Astrocyte (in vitro differentiated cells and primary cell): ENCODE results near the gene CACNA1B. TPM values are rescaled to one million over a fixed set of nuclear protein-coding genes. Genes with fewer than 3 reads are reported as not detected.

ENCODE experiments used
- DNase-seq: peaks from one replicate; pipeline ENCODE4 v3.0.0-alpha.2; 2010; ENCODE audit warnings: low read depth
- FAIRE-seq: peaks from 2 replicates; lab custom pipeline; 2011; peaks lifted over from hg19 to GRCh38; lab: Jason Lieb, UNC
- H2AFZ ChIP-seq: 2 replicates; pipeline ENCODE4 v1.6.0; 2012; ENCODE audit warnings: low read depth, low read length, inconsistent platforms
- H3K27ac ChIP-seq: 2 replicates; pipeline ENCODE4 v1.5.1; 2011; ENCODE audit warnings: low read depth, low read length, inconsistent platforms
- H3K27me3 ChIP-seq: 2 replicates; pipeline ENCODE4 v1.6.0; 2011; ENCODE audit warnings: low read length, inconsistent platforms; ENCODE audit not compliant: insufficient read depth
- H3K36me3 ChIP-seq: 2 replicates; pipeline ENCODE4 v1.5.1; 2011; ENCODE audit warnings: low read length, inconsistent platforms; ENCODE audit not compliant: insufficient read depth
- H3K4me1 ChIP-seq: 2 replicates; pipeline ENCODE4 v1.5.1; 2011; ENCODE audit warnings: low read length, inconsistent platforms; ENCODE audit not compliant: insufficient read depth
- H3K4me2 ChIP-seq: 2 replicates; pipeline ENCODE4 v1.6.0; 2012; ENCODE audit warnings: low read length, inconsistent platforms
- H3K4me3 ChIP-seq: 2 replicates; pipeline ENCODE4 v1.5.1; 2011; ENCODE audit warnings: low read depth, mild to moderate bottlenecking, low read length, inconsistent platforms; ENCODE audit not compliant: insufficient read depth
- H3K79me2 ChIP-seq: 2 replicates; pipeline ENCODE4 v1.6.0; 2012; ENCODE audit warnings: mild to moderate bottlenecking, low read length, inconsistent platforms; ENCODE audit not compliant: insufficient read depth
- H3K9ac ChIP-seq: 2 replicates; pipeline ENCODE4 v1.6.0; 2012; ENCODE audit warnings: mild to moderate bottlenecking, low read length, inconsistent platforms
- H3K9me3 ChIP-seq: 2 replicates; pipeline ENCODE4 v1.5.1; 2012; ENCODE audit warnings: low read depth, mild to moderate bottlenecking, low read length, inconsistent platforms; ENCODE audit not compliant: insufficient read depth
- H4K20me1 ChIP-seq: 2 replicates; pipeline ENCODE4 v1.6.0; 2012; ENCODE audit warnings: low read length, inconsistent platforms; ENCODE audit not compliant: insufficient read depth
- H3K27ac Mint-ChIP-seq: one replicate; pipeline ENCODE4 v1.8.0; 2021; ENCODE audit warnings: mild to moderate bottlenecking, mixed read lengths; ENCODE audit not compliant: unreplicated experiment
- H3K27me3 Mint-ChIP-seq: one replicate; pipeline ENCODE4 v1.8.0; 2021; ENCODE audit warnings: low read depth, mixed read lengths; ENCODE audit not compliant: unreplicated experiment
- H3K36me3 Mint-ChIP-seq: one replicate; pipeline ENCODE4 v1.8.0; 2021; ENCODE audit warnings: low read depth, mixed read lengths; ENCODE audit not compliant: unreplicated experiment
- H3K4me1 Mint-ChIP-seq: one replicate; pipeline ENCODE4 v1.8.0; 2021; ENCODE audit warnings: low read depth, mixed read lengths; ENCODE audit not compliant: unreplicated experiment
- H3K4me3 Mint-ChIP-seq: one replicate; pipeline ENCODE4 v1.8.0; 2021; ENCODE audit warnings: mild to moderate bottlenecking, moderate library complexity, mixed read lengths; ENCODE audit not compliant: unreplicated experiment
- H3K9me3 Mint-ChIP-seq: one replicate; pipeline ENCODE4 v1.8.0; 2021; ENCODE audit warnings: mild to moderate bottlenecking, mixed read lengths; ENCODE audit not compliant: unreplicated experiment
- CTCF ChIP-seq: IDR thresholded peaks from 2 replicates; pipeline ENCODE4 v1.5.1; 2011; ENCODE audit warnings: low read depth, mild to moderate bottlenecking, inconsistent platforms, low read length, moderate library complexity; ENCODE audit not compliant: insufficient read depth
- EZH2 ChIP-seq: IDR thresholded peaks from 2 replicates; pipeline ENCODE4 v1.6.1; 2012; ENCODE audit warnings: mild to moderate bottlenecking, low read length, inconsistent platforms; ENCODE audit not compliant: insufficient read depth
- total RNA-seq: library from RNA; stranded (reverse); gene quantifications from 2 replicates; pipeline ENCODE4 v1.2.1, GENCODE V29; 2021

CACNA1B gene
- total RNA-seq, 1 donor from 2014 or later, result 3.1 TPM

- Histone ChIP-seq H3K27me3 (no peaks in the 10 kb centered on the region), H3K9ac (no peak overlapping the region), H3K36me3 (no peaks in the 10 kb centered on the region), H4K20me1 (no peaks in the 10 kb centered on the region), H3K4me3 (no peak overlapping the region), H3K4me1 (no peaks in the 10 kb centered on the region), H3K27ac (no peak overlapping the region), H2AFZ (no peak overlapping the region), H3K79me2 (no peaks in the 10 kb centered on the region), H3K4me2 (no peak overlapping the region), H3K9me3 (no peaks in the 10 kb centered on the region)
- Mint-ChIP-seq H3K4me3 (no peak overlapping the region), H3K36me3 (peaks cover 11% of the 10 kb centered on the region), H3K9me3 (peaks cover 7% of the 10 kb centered on the region), H3K4me1 (peaks cover 5% of the 10 kb centered on the region), H3K27me3 (peaks cover 14% of the 10 kb centered on the region), H3K27ac (no peak overlapping the region)
- no peak for DNase-seq
- no peak for FAIRE-seq
- TF ChIP-seq CTCF (no peak), EZH2 (no peak)
These were observed 167.2 kb downstream of the CACNA1B start for GRCh38 chr9:138044485-138045383.

GRCh38 chr9:138045541-138046490 lies 168.2 kb downstream of the CACNA1B start:
- no peak for FAIRE-seq
- Mint-ChIP-seq H3K9me3 (peaks cover 7% of the 10 kb centered on the region), H3K4me3 (no peak overlapping the region), H3K27me3 (peaks cover 14% of the 10 kb centered on the region), H3K27ac (no peak overlapping the region), H3K36me3 (peaks cover 11% of the 10 kb centered on the region), H3K4me1 (peaks cover 5% of the 10 kb centered on the region)
- Histone ChIP-seq H3K79me2 (no peaks in the 10 kb centered on the region), H2AFZ (no peak overlapping the region), H3K9me3 (no peaks in the 10 kb centered on the region), H3K27ac (no peak overlapping the region), H4K20me1 (no peaks in the 10 kb centered on the region), H3K9ac (no peak overlapping the region), H3K4me2 (no peak overlapping the region), H3K27me3 (no peaks in the 10 kb centered on the region), H3K36me3 (no peaks in the 10 kb centered on the region), H3K4me3 (no peak overlapping the region), H3K4me1 (no peaks in the 10 kb centered on the region)
- no peak for DNase-seq
- no peak for TF ChIP-seq EZH2
- no peak for TF ChIP-seq CTCF
